Measurements from ENCODE around the gene DNAH2. TPM values are rescaled to one million over a fixed set of nuclear protein-coding genes. Genes with fewer than 3 reads are reported as not detected.

Gene DNAH2
- total RNA-seq, 1 experiment from 2014 or later, result 0.15 TPM

GRCh38 chr17:7843257-7843535 is 125.7 kb downstream of the DNAH2 start:
- Histone ChIP-seq H2BK120ac (ENCODE audit: low read depth, low read length, poor library complexity, severe bottlenecking) (no peak overlapping the region), H2BK20ac (ENCODE audit: low read depth, low read length, poor library complexity, severe bottlenecking) (no peak overlapping the region), H3K4me1 (ENCODE audit: insufficient read depth, low read length) (no peaks in the 10 kb centered on the region; the same call in 1 of the 2 replicates), H4K8ac (replicated peaks; ENCODE audit: insufficient read length, low read depth, low read length) (no peak overlapping the region), H3K9ac (ENCODE audit: extremely low read depth, insufficient read length, low read length) (peak overlapping the region; percentile 27), H3K9me3 (ENCODE audit: control insufficient read depth, low read depth, low read length) (no peaks in the 10 kb centered on the region), H2AK5ac (ENCODE audit: insufficient read length, low read length) (no peak overlapping the region), H3K79me1 (ENCODE audit: insufficient read depth, low read depth, low read length, poor library complexity, severe bottlenecking) (no peaks in the 10 kb centered on the region), H4K5ac (ENCODE audit: insufficient read length, low read depth, low read length) (no peak overlapping the region), H3T11ph (ENCODE audit: low read length) (no peak overlapping the region), H2BK15ac (ENCODE audit: low read depth, low read length) (no peak overlapping the region), H2BK5ac (ENCODE audit: insufficient read length, low read length) (no peak overlapping the region), H3K4me2 (ENCODE audit: insufficient read depth, insufficient read length, low read length) (peak overlapping the region; percentile 97), H2BK12ac (ENCODE audit: insufficient read length, low read depth, low read length) (no peak overlapping the region), H3K23me2 (ENCODE audit: insufficient read length, low read depth, low read length, poor library complexity, severe bottlenecking) (peaks cover 29% of the 10 kb centered on the region), H3K4ac (ENCODE audit: low read depth, low read length) (no peak overlapping the region), H3K18ac (ENCODE audit: insufficient read length, low read depth, low read length) (no peak overlapping the region), H3K23ac (ENCODE audit: insufficient read length, low read depth, low read length) (no peak overlapping the region), H3K14ac (ENCODE audit: insufficient read depth, low read length) (no peak overlapping the region), H4K91ac (ENCODE audit: insufficient read length, low read depth, low read length) (no peak overlapping the region), H3K27me3 (ENCODE audit: insufficient read depth, low read length) (peaks cover 28% of the 10 kb centered on the region; the same call in 1 of the 2 replicates), H2AFZ (ENCODE audit: low read length) (no peak overlapping the region), H3K56ac (ENCODE audit: insufficient read length, low read depth, low read length) (no peak overlapping the region), H4K20me1 (ENCODE audit: control insufficient read depth, insufficient read depth, insufficient read length) (no peaks in the 10 kb centered on the region), H3K27ac (ENCODE audit: insufficient read length, low read depth, low read length) (no peak overlapping the region), H3K79me2 (ENCODE audit: insufficient read depth, low read length) (no peaks in the 10 kb centered on the region)
- Mint-ChIP-seq H3K27ac (no peak overlapping the region), H3K9me3 (no peaks in the 10 kb centered on the region; a peak in 1 of 5 replicates), H3K4me1 (peaks cover 31 to 48% of the 10 kb centered on the region in 2 experiments), H3K36me3 (ENCODE audit: insufficient read depth in 1 of 3, low read depth in 3 of 3) (peaks cover 4 to 28% (median 19%) of the 10 kb centered on the region in 3 experiments; a peak in 6 of 7 replicates), H3K27me3 (ENCODE audit: low read depth) (peaks cover 30% of the 10 kb centered on the region), H3K4me3 (peak overlapping the region; percentile 89 to 94)
- TF ChIP-seq CTCF (conservative IDR thresholded peaks at IDR 0.05), result no peak
- WGBS (ENCODE audit: extremely low coverage, insufficient read length, low lambda C conversion rate), result no CpG with 5 or more reads among the region's 17 CpGs
- peak; percentile 74 for DNase-seq
